Skeletal muscle cell (primary cell): ENCODE measurements around the gene SOX10.

ENCODE experiments used
- DNase-seq: peaks from one replicate; pipeline ENCODE4 v3.0.0-alpha.2; 2010; ENCODE audit warnings: low read depth
- H3K4me3 ChIP-seq: 2 replicates; pipeline ENCODE4 v1.5.1; 2011; ENCODE audit warnings: low read depth, mild to moderate bottlenecking, control low read depth, low read length, moderate library complexity

The SOX10 gene

DNA sequence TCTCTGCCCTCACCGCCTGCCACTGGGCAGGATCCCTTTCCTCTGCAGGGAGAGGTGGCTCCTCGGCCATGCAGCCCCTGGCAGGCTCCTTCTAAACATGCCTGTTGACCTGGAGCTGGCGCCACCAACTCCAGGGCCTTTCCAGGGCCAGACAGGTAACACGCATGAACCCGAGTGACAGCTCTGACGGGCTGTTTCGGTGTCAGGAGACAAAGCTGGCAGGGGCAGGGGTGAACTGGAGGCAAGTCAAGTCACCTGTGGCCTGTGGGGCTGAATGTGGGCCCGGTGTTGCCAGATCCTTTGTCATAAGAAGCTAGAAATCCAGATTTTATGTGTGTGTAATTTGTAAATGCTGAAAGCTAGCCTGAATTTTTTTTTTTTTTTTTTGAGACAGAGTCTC lies 42.2 kb downstream of the SOX10 start:
- DNase-seq, result no peak
- H3K4me3 ChIP-seq, result no peak overlapping the region

DNA sequence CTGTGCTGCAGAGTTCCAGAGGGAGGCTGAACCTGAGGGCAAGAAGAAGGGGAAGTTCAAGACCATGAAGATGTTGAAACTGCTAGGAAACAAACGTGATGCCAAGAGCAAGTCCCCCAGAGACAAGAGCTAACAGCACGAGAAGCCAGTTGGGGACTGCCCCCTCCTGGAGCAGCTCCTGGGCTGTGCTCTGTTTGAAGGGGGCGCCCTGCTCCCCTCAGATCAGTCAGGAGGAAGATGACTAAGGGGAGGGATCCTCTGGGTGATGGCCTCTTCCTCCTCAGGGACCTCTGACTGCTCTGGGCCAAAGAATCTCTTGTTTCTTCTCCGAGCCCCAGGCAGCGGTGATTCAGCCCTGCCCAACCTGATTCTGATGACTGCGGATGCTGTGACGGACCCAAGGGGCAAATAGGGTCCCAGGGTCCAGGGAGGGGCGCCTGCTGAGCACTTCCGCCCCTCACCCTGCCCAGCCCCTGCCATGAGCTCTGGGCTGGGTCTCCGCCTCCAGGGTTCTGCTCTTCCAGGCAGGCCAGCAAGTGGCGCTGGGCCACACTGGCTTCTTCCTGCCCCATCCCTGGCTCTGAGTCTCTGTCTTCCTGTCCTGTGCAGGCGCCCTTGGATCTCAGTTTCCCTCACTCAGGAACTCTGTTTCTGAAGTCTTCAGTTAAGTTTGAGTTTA lies 43.5 kb downstream of the SOX10 start:
- peak; percentile 31 for DNase-seq
- no peak overlapping the region for H3K4me3 ChIP-seq

DNA sequence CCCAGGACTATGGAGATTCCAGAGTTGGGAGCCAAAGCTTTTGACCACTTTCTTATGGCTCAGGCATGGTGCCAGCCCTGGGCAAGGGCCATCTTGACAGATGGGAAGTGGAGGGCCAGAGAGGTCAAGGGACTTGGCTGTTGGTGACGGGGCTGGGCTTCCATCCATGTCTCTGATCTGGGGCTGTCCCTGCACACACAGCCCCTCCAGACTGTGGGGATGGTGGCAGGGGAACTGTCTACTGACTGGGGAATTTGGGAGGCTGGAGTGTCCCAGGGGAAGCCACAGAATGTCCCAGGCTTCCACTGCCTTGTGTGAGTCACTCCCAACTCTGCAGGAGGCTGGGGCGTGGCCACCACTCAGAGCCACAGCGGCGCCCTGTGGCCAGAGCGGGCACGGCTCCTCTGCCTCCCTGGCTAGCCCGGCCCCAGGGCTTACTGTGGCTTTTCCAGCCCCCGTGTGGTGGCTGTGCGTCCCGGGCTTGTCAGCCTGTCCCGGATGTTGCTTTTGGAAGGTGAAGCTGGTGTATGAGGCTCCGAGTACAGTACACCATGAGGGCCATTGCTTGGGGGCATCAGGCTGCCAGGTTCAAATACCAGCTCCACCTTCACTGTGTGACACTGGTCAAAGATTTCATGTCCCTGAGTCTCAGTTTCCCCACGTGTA lies 50.5 kb downstream of the SOX10 start:
- no peak overlapping the region for H3K4me3 ChIP-seq
- DNase-seq, result peak; percentile 59

DNA sequence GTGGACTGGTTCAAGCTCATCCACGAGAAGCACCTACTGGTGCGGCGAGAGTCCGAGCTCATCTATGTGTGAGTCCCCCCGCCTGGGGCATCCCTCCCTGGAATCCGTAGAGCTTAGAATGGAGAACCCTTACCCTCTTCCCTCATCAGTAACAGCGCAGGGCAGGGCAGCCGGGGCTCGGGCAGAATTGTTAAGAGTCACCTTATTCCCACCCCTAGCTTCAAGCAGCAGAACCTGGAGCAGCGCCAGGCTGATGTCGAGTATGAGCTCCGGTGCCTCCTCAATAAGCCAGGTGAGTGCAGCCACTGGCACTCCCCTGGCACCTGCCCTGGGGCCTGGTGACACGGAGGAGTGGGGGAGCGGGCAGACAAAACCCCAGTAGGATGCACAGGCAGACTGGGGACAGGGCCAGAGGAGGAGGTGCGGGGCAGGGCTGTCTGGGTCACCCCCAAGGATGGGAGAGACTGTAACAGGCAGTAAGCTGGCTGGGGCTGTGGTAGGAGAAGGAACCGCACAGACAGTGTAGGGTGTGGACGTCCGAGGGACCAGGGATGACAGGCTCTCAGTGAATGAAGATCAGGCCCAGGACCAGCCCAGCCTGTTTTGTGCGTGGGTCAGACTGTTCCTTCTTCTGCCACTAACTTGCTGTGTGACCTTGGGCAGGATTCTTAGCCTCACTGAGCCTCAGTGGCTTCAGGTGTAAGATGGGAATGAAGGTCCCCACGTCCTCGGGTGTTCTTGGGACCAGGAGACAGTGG lies 51.4 kb downstream of the SOX10 start:
- no peak overlapping the region for H3K4me3 ChIP-seq
- DNase-seq, result no peak

DNA sequence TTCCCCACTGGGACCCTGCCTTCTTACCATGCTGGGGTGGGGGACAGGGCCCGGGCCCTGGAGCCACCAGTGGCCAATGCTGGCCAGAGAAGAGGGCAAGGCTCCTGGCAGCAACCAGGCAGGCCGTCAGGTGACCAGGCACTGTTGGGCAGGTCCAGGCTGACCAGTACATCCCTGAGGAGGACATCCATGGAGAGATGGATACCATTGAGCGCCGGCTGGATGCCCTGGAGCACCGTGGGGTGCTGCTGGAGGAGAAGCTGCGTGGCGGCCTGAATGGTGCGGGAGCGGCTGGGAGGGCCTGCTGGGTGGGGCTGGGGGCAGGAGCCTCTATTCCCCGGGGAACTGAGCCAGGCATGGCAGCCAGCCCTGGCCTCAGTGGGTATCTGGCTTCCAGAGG lies 52.0 kb downstream of the SOX10 start:
- DNase-seq, result no peak
- H3K4me3 ChIP-seq, result no peak overlapping the region

DNA sequence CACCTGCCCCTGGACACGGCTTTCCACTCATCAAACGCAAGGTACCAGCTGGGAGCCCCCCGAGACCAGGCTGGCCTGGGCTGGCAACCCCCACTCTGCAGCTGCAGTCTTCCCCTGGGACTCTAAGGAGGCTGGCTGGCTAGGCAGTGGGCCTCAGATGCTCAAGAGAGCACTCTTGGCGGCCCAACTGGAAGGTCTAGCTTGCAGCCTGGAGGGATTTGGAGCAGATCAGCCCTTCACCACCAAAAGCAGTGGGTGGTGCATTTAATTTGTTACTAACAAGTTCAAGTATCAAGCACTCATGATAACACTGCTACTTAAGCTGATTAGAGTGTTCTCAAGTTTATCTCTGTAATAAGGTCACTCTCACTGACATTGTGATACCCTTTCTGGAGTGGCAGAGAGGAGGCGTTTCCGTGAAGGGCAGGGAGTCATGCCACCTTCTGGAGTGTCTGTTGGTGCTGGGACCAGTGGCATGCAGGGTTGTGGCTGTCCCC lies 52.4 kb downstream of the SOX10 start:
- no peak for DNase-seq

DNA sequence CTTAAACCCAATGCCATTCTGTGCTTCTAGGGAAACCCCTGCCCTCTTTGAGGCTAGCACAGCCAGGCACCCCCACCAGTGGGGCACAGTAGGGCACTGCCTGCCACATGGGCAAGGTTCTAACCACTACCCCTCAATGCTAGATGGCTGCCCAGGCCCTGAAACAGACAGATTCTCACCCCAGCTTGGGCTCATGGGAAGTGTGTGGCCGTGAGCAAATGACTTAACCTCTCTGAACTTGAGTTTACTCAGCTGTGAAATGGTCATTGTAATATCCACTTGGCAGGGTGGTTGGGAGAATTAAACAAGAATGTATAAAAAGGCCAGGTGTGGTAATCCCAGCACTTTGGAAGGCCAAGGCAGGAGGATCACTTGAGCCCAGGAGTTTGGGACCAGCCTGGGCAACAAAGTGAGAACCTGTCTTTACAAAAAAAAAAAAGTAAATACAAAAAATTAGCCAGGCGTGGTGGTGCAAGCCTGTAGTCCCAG lies 53.4 kb downstream of the SOX10 start:
- H3K4me3 ChIP-seq, result no peak overlapping the region
- DNase-seq, result no peak

More for the DNA sequence above, 52.4 kb downstream of the SOX10 start:
- no peak overlapping the region for H3K4me3 ChIP-seq

DNA sequence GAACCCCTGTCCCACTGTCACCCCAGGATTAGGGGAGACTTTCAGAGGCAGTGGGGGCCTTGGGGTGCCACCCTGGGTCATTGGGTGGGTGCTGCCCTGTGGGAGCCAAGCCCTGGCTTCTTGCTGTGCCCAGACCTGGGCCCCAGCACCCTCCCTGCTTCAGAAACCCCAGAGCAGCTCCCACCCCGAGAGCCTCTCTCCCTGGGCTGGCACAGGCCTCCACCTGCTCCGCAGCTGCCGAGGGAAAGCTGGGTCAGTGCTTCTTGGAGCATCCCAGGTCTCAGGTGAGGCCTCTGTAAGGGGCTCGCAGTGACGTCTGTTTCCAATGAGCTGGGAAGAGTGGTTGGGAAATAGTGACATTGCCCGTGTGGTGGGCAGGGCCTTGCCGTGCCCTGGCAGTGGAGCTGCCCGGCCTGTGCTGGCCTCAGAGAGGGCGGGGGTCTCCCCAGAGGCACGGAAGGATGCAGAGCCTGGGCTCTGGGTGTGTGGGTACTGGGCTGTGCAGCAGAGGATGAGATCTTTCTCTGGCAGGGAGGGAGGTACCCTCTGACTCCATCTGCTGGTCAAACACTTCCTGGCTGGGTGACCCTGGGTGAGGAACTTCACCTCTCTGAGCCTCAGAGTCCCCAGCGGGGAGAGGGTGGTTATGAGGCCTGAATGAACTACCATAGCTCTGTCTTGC lies 53.9 kb downstream of the SOX10 start:
- no peak overlapping the region for H3K4me3 ChIP-seq
- DNase-seq, result no peak

DNA sequence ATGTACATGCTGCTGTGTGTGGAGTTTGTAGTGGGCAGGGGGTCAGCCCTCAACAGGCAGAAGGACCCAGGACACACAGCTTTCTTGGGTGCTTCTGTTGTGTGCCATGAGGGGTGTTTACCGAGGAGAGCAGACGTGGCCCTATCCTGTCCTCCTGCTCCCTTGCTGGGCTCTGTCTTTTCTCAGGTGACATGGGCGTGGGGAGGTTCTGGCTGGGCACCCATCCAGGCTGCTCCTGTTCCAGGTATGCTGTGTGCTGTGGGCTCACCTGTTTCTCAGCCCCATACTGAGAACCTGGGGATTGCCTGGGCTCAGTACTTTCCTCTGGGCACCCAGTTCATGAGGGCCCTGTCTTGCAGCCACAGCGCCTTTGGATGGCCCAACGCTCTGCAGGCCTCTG lies 55.0 kb downstream of the SOX10 start:
- no peak overlapping the region for H3K4me3 ChIP-seq
- no peak for DNase-seq

DNA sequence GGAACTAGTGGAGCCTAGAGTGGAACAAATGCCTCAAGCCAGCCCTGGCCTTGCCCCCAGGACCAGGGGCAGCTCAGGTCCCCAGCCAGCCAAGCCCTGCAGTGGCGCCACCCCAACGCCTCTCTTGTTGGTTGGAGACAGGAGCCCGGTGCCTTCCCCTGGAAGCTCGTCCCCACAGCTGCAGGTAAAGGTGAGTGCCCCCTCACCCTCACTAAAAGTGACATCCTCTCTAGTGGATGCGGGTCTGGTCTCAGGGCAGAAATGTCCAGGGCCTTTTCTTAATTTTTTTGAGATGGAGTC lies 56.8 kb downstream of the SOX10 start:
- DNase-seq, result no peak
- H3K4me3 ChIP-seq, result no peak overlapping the region

DNA sequence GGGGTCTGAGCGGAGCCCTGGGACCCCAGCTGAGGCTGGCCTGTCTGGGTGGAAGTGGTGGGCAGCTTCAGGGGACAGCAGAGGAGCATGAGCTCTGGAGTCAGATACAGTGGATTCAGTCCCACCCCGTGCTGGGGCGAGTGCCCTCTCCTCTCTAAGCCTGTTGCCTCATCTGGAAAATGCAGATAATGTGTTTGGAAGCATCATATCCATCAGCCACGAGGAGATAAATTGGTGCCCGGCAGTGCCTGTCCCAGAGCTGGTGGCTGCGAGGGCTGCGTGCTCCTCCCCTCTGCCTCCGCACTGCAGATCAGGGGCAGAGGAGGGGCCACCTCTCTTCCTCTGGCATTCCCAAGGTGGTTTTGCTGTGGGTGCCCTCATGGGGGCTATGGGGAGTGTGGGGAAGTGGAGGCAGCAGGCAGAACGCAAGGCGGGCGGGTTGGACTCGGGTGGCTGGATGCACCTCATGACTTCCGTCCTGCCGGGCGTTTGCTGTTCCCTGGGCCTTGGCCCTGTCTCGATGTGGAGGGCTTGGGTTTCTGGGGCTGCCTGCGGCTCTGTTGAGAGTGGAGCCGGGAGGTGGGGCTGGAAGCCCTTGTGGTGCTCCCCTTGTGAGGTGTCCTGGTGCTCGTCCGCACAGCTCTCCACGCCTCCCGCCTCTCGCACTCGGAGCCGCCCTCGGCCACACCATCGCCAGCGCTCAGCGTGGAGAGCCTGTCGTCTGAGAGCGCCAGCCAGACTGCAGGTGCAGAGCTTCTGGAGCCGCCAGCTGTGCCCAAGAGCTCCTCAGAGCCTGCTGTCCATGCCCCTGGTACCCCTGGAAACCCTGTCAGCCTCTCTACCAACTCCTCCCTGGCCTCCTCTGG lies 57.4 kb downstream of the SOX10 start:
- H3K4me3 ChIP-seq, result no peak overlapping the region
- no peak for DNase-seq

DNA sequence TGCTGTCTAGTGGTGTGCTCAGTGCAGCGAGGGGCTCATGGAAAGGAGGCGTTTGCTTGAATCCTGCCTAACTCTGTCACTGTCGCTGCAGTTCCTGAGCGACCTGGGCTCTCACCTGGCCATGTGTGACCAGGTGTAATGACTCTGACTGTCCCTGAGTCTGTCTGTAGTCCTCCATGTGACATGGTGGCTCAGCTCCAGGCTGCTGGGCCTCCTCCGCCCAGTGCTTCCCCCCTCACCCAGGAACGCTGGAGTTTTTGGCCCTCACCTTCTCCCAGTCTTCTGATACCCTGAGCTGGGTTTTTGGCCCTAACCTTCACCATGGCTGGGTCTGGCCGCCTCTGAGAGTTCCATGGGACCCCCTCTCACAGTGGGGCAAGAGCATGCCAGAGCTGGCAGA lies 58.0 kb downstream of the SOX10 start:
- DNase-seq, result no peak
- no peak overlapping the region for H3K4me3 ChIP-seq

DNA sequence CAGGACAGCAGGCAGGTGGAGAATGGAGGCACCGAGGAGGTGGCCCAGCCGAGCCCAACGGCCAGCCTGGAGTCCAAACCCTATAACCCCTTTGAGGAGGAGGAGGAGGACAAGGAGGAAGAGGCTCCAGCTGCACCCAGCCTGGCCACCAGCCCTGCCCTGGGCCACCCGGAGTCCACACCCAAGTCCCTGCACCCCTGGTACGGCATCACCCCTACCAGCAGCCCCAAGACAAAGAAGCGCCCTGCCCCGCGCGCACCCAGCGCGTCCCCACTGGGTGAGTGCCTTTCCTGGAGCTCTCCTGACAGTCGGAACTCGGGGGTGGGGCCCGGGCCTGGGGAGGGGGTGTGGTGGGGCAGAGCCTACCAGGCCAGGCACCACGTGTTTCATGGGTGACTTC lies 58.6 kb downstream of the SOX10 start:
- DNase-seq, result no peak
- no peak overlapping the region for H3K4me3 ChIP-seq

DNA sequence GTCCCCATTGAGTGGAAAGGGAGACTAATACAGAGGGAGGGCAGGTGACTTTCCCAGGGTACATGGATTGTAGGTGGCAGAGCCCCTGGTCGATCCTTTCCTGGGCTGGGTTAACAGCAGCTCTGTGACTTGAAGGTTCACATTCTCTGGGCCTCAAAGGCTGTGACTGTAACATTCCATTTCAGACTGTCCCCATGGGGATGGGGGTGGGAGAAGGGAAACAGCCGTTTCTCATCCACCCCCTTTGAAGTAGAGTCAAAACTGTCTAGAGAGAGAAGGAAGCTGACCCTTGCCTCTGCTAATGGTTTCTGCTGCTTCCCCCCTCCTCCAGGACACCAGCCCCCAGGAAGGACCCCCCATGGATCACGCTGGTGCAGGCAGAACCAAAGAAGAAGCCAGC lies 59.0 kb downstream of the SOX10 start:
- no peak overlapping the region for H3K4me3 ChIP-seq
- DNase-seq, result no peak

DNA sequence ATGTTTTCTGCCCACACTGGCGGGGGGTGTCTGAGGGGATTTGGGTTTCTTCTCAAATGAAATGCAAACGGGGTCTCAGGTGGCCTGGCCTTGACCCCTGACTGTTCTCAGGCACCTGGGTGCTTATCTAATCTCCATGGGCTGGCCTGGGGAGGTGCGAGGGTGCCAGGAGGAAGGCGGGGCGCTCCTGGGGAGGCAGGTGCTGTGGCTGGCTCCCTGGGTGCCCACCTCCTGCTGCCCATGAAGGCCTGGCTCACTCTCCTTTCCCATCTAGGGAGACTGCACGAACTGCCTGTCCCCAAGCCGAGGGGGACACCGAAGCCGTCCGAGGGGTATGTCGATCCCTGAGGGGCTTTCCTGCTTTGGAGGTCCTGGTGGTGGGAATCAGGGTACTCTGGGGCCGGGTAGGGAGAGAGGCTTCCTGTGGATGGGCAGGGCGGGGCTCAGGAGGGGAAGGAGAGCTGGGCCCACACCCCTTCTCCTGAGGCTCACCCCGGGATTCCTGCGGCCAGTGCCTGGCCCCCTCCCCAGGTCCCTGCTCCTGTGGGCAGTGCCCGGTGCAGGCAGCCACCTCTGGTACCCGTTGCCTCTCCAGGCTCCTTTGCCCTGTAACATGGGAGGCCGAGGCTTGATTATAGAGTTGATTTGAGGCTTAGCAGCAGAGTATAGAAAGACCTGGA lies 59.8 kb downstream of the SOX10 start:
- no peak for DNase-seq
- H3K4me3 ChIP-seq, result no peak overlapping the region

DNA sequence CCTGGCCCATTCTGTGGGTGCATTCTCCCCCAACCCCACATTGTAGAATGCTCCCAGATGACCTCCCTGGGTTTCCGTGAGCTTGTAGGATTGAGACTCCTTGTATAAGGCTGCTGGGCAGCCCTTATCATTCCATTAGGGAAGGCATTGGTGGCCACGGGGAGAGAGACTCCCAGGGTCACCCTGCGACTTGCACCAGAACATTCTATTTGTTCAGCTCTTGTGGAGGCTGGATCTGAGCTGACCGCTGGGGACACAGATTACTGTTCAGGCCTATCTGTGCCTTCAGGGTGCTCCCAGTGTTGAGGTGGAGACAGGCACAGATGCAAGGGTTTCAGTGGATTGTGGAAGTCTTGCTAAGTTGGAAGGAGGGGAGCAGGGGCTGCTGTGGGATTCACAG lies 60.4 kb downstream of the SOX10 start:
- no peak for DNase-seq
- no peak overlapping the region for H3K4me3 ChIP-seq
